ENCODE data around the gene MPEG1.

The MPEG1 gene

GRCh38 chr11:59259867-59260475 is 47.2 kb upstream of the MPEG1 start:
- H3K27ac ChIP-seq (ENCODE audit: low read depth, low read length), result no peak overlapping the region
- H3K79me2 ChIP-seq (ENCODE audit: control insufficient read depth, low read length), result no peaks in the 10 kb centered on the region
- no peaks in the 10 kb centered on the region for H3K36me3 ChIP-seq (ENCODE audit: control insufficient read depth, low read length)
- TF ChIP-seq, protein P1, sequence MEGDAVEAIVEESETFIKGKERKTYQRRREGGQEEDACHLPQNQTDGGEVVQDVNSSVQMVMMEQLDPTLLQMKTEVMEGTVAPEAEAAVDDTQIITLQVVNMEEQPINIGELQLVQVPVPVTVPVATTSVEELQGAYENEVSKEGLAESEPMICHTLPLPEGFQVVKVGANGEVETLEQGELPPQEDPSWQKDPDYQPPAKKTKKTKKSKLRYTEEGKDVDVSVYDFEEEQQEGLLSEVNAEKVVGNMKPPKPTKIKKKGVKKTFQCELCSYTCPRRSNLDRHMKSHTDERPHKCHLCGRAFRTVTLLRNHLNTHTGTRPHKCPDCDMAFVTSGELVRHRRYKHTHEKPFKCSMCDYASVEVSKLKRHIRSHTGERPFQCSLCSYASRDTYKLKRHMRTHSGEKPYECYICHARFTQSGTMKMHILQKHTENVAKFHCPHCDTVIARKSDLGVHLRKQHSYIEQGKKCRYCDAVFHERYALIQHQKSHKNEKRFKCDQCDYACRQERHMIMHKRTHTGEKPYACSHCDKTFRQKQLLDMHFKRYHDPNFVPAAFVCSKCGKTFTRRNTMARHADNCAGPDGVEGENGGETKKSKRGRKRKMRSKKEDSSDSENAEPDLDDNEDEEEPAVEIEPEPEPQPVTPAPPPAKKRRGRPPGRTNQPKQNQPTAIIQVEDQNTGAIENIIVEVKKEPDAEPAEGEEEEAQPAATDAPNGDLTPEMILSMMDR (IDR thresholded peaks at IDR 0.05; ENCODE audit: low read depth, low read length, poor library complexity, severe bottlenecking), result no peak
- no peak for TF ChIP-seq EZH2phosphoT487 (IDR thresholded peaks at IDR 0.05; ENCODE audit: borderline replicate concordance, low read length)
- H3K9me3 ChIP-seq (ENCODE audit: control insufficient read depth, insufficient read depth, low read length), result no peaks in the 10 kb centered on the region
- no peaks in the 10 kb centered on the region for H4K20me1 ChIP-seq (ENCODE audit: control insufficient read depth, insufficient read depth, low read depth, low read length)
- H3K27me3 ChIP-seq (ENCODE audit: control insufficient read depth, low read length), result no peaks in the 10 kb centered on the region
- peak overlapping the region; percentile 39 for H3K4me2 ChIP-seq (ENCODE audit: low read length)
- H3K4me3 ChIP-seq (ENCODE audit: low read length), result 0 out of 2 replicates have a peak overlapping the region, but pooled peaks have one; percentile 8
- H3K4me1 ChIP-seq (ENCODE audit: control insufficient read depth, low read length), result peaks cover 23% of the 10 kb centered on the region
- H3F3A ChIP-seq (ENCODE audit: control insufficient read depth, insufficient read depth), result no peaks in the 10 kb centered on the region
- H3K9me2 ChIP-seq (replicated peaks; ENCODE audit: control insufficient read depth, low read length), result no peaks in the 10 kb centered on the region

GRCh38 chr11:59259047-59259446 is 46.3 kb upstream of the MPEG1 start:
- TF ChIP-seq, protein P1 (IDR thresholded peaks at IDR 0.05; ENCODE audit: low read depth, low read length, poor library complexity, severe bottlenecking), result no peak
- TF ChIP-seq EZH2phosphoT487 (IDR thresholded peaks at IDR 0.05; ENCODE audit: borderline replicate concordance, low read length), result no peak

DNA sequence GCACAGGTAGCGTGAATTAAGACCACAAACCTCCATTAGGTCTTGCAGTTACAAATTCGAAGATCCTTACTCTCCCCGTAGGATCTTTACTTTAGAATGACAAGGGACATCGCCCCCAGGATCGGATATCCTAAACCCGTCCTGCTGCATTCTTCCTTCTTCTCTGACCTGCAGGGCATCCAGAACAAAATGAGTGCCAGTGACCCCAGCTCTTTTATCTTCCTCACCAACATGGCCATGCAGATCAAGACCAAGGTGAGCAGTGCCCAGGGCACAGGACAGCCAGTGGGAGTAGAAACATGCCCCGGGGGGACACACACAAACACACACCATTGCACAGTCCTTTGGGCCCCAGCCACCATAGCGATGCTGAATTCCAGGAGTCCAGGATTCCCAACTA is 42.6 kb upstream of the MPEG1 start:
- no peak overlapping the region for H3K4me3 ChIP-seq (ENCODE audit: low read length)
- no peak for TF ChIP-seq EZH2phosphoT487 (IDR thresholded peaks at IDR 0.05; ENCODE audit: borderline replicate concordance, low read length)
- TF ChIP-seq, protein P1 (IDR thresholded peaks at IDR 0.05; ENCODE audit: low read depth, low read length, poor library complexity, severe bottlenecking), result no peak
- peaks cover 9% of the 10 kb centered on the region for H3K4me1 ChIP-seq (ENCODE audit: control insufficient read depth, low read length)
- H3K36me3 ChIP-seq (ENCODE audit: control insufficient read depth, low read length), result no peaks in the 10 kb centered on the region
- H3K79me2 ChIP-seq (ENCODE audit: control insufficient read depth, low read length), result no peaks in the 10 kb centered on the region
- no peak overlapping the region for H3K4me2 ChIP-seq (ENCODE audit: low read length)
- H4K20me1 ChIP-seq (ENCODE audit: control insufficient read depth, insufficient read depth, low read depth, low read length), result no peaks in the 10 kb centered on the region
- H3K27me3 ChIP-seq (ENCODE audit: control insufficient read depth, low read length), result 0 out of 2 replicates have a peak, but pooled peaks cover 3% of the 10 kb centered on the region
- H3K9me3 ChIP-seq (ENCODE audit: control insufficient read depth, insufficient read depth, low read length), result no peaks in the 10 kb centered on the region
- H3F3A ChIP-seq (ENCODE audit: control insufficient read depth, insufficient read depth), result no peaks in the 10 kb centered on the region
- no peaks in the 10 kb centered on the region for H3K9me2 ChIP-seq (replicated peaks; ENCODE audit: control insufficient read depth, low read length)
- no peak overlapping the region for H3K27ac ChIP-seq (ENCODE audit: low read depth, low read length)

More at GRCh38 chr11:59259047-59259446, 46.3 kb upstream of the MPEG1 start:
- Histone ChIP-seq H3F3A (ENCODE audit: control insufficient read depth, insufficient read depth) (no peaks in the 10 kb centered on the region), H3K27ac (ENCODE audit: low read depth, low read length) (no peak overlapping the region), H3K4me3 (ENCODE audit: low read length) (no peak overlapping the region), H3K79me2 (ENCODE audit: control insufficient read depth, low read length) (no peaks in the 10 kb centered on the region), H3K9me3 (ENCODE audit: control insufficient read depth, insufficient read depth, low read length) (no peaks in the 10 kb centered on the region), H4K20me1 (ENCODE audit: control insufficient read depth, insufficient read depth, low read depth, low read length) (no peaks in the 10 kb centered on the region), H3K36me3 (ENCODE audit: control insufficient read depth, low read length) (no peaks in the 10 kb centered on the region), H3K27me3 (ENCODE audit: control insufficient read depth, low read length) (0 out of 2 replicates have a peak, but pooled peaks cover 3% of the 10 kb centered on the region), H3K9me2 (replicated peaks; ENCODE audit: control insufficient read depth, low read length) (no peaks in the 10 kb centered on the region), H3K4me2 (ENCODE audit: low read length) (no peak overlapping the region), H3K4me1 (ENCODE audit: control insufficient read depth, low read length) (peaks cover 21% of the 10 kb centered on the region)

All from DOHH2 (cell line).